SU-DHL-6 (cell line): Measurements from ENCODE around the gene KLHL29.

Experiments
- H2AFZ ChIP-seq: fragments of 200-600 bp; sonication (generic); 2 replicates; pipeline ENCODE4 v1.6.1; 2014; ENCODE audit warnings: low read depth, mild to moderate bottlenecking, moderate library complexity, mixed read lengths, antibody characterized with exemption, low read length; ENCODE audit not compliant: severe bottlenecking
- H3F3A ChIP-seq: fragments of 200-600 bp; shearing (Covaris generic); 2 replicates; pipeline ENCODE4 v1.6.0; 2016; ENCODE audit warnings: antibody characterized with exemption, mild to moderate bottlenecking; ENCODE audit not compliant: insufficient read depth
- H3K27ac ChIP-seq: fragments of 200-600 bp; sonication (generic); 2 replicates; pipeline ENCODE4 v1.5.1; 2016; ENCODE audit warnings: low read depth, mild to moderate bottlenecking, low read length, moderate library complexity, mixed read lengths
- H3K27me3 ChIP-seq: fragments of 200-600 bp; sonication (generic), shearing (Covaris generic); 2 replicates; pipeline ENCODE4 v1.6.0; 2014; ENCODE audit warnings: mild to moderate bottlenecking, low read length
- H3K36me3 ChIP-seq: fragments of 200-600 bp; sonication (generic); 2 replicates; pipeline ENCODE4 v1.6.1; 2014; ENCODE audit warnings: mild to moderate bottlenecking, low read length, mixed read lengths
- H3K4me2 ChIP-seq: fragments of 300-600, 200-600 bp; shearing (Covaris generic), sonication (generic); 2 replicates; pipeline ENCODE4 v1.6.0; 2014; ENCODE audit warnings: low read length, low read depth, mild to moderate bottlenecking; ENCODE audit not compliant: poor library complexity, severe bottlenecking
- H3K4me3 ChIP-seq: fragments of 200-600 bp; sonication (generic); 2 replicates; pipeline ENCODE4 v1.5.1; 2014; ENCODE audit warnings: antibody characterized with exemption, low read length, mild to moderate bottlenecking, mixed read lengths; ENCODE audit not compliant: insufficient read depth, poor library complexity, severe bottlenecking
- H3K79me2 ChIP-seq: fragments of 200-600 bp; sonication (generic); 2 replicates; pipeline ENCODE4 v1.6.1; 2014; ENCODE audit warnings: mild to moderate bottlenecking, low read length, moderate library complexity; ENCODE audit not compliant: insufficient read depth
- H3K9ac ChIP-seq: fragments of 200-600 bp; sonication (generic); 2 replicates; pipeline ENCODE4 v1.7.0; 2014; ENCODE audit warnings: mild to moderate bottlenecking, low read length
- H3K9me2 ChIP-seq: fragments of 200-600 bp; sonication (generic); replicated peaks from 2 replicates; pipeline ENCODE4 v1.6.1; 2014; ENCODE audit warnings: low read length; ENCODE audit not compliant: insufficient read depth
- H3K9me3 ChIP-seq: fragments of 200-600 bp; sonication (generic); 2 replicates; pipeline ENCODE4 v1.6.1; 2014; ENCODE audit warnings: low read length, mixed read lengths; ENCODE audit not compliant: insufficient read depth
- H4K20me1 ChIP-seq: fragments of 200-600 bp; sonication (generic); 2 replicates; pipeline ENCODE4 v1.6.1; 2014; ENCODE audit warnings: low read depth, mild to moderate bottlenecking, antibody characterized with exemption, low read length, moderate library complexity, mixed read lengths
- CTCF ChIP-seq: fragments of 200-600 bp; sonication (generic); IDR thresholded peaks from one replicate; pipeline ENCODE4 v1.5.1; 2017; ENCODE audit warnings: antibody characterized with exemption, mild to moderate bottlenecking, low read length, moderate library complexity; ENCODE audit not compliant: insufficient read depth, poor library complexity, severe bottlenecking
- EZH2phosphoT487 ChIP-seq: fragments of 200-600 bp; sonication (generic), shearing (Covaris generic); conservative IDR thresholded peaks from 2 replicates; pipeline ENCODE4 v1.6.1; 2018; ENCODE audit warnings: mild to moderate bottlenecking, antibody characterized with exemption, low read length, moderate library complexity, mixed read lengths

The KLHL29 gene

DNA sequence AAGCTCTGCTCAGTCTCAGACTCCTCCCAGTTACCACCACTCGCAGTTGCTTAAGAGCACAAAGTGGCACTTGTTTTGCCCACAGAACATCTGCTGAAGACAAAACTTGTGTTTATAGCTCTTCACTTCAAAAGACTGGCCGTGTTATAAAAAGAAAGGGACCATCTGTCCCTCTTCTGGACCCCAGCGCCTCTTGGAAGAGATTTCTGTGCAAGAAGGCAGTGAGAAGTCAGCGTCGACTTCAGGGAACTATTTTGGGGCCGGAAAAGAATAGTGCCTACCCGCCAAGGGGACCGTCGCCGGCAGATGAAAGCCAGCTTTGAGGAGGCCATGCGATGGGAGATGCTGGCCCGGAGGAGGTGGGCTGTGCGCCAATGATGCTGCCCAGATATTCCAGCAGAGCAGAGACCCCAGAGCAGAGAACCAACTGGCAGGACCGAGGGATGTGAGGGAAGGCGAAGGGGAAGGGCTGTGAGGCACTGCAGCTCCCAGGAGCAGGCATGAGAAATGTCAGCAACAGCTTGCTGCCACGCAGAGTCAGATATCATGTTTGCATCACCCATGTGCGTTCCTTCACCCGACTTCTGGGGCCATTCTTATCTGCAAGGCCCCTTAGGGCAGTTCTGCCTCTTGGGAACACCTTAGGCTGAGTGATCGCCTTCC, 271.1 kb downstream of the KLHL29 start:
- Histone ChIP-seq H3K9ac (no peak overlapping the region), H2AFZ (no peak overlapping the region), H3K27ac (no peak overlapping the region), H3K79me2 (no peaks in the 10 kb centered on the region), H3K9me3 (no peaks in the 10 kb centered on the region), H3K36me3 (no peaks in the 10 kb centered on the region), H3K4me2 (no peak overlapping the region), H3F3A (no peaks in the 10 kb centered on the region), H3K27me3 (no peaks in the 10 kb centered on the region), H3K9me2 (no peaks in the 10 kb centered on the region), H4K20me1 (no peaks in the 10 kb centered on the region), H3K4me3 (no peak overlapping the region)
- TF ChIP-seq EZH2phosphoT487 (no peak), CTCF (no peak)

DNA sequence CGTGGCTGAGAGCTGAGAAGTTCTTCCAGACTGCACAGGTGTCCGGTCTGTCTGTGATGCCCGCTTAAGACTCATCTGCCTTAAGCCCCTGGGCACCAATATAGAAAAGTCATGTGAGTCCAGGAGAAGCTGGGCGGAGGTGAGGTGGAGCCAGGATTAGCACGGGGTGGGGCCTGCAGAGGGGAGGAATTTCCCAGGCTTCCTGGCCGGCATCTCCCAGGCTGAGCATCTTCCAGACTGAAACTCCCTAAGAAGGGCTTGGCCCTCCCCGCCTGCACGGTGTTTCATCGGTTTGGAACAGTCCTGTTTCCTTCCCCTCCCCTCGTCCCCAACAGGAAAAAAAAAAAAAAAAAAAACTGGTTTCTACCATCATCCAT, 271.6 kb downstream of the KLHL29 start:
- Histone ChIP-seq H3K36me3 (no peaks in the 10 kb centered on the region), H3K4me3 (no peak overlapping the region), H3K9me2 (no peaks in the 10 kb centered on the region), H3K27me3 (no peaks in the 10 kb centered on the region), H3K27ac (no peak overlapping the region), H3K4me2 (no peak overlapping the region), H2AFZ (no peak overlapping the region), H3F3A (no peaks in the 10 kb centered on the region), H3K79me2 (no peaks in the 10 kb centered on the region), H4K20me1 (no peaks in the 10 kb centered on the region), H3K9ac (no peak overlapping the region), H3K9me3 (no peaks in the 10 kb centered on the region)
- TF ChIP-seq EZH2phosphoT487 (no peak), CTCF (no peak)

GRCh38 chr2:23657371-23657770, 272.4 kb downstream of the KLHL29 start:
- Histone ChIP-seq H3K9me2 (no peaks in the 10 kb centered on the region), H3K4me2 (no peak overlapping the region), H3F3A (no peaks in the 10 kb centered on the region), H3K9ac (no peak overlapping the region), H3K4me3 (no peak overlapping the region), H3K27ac (no peak overlapping the region), H3K36me3 (no peaks in the 10 kb centered on the region), H2AFZ (no peak overlapping the region), H3K27me3 (no peaks in the 10 kb centered on the region), H3K79me2 (no peaks in the 10 kb centered on the region), H4K20me1 (no peaks in the 10 kb centered on the region), H3K9me3 (no peaks in the 10 kb centered on the region)
- TF ChIP-seq CTCF (no peak), EZH2phosphoT487 (no peak)
